ENCODE measurements around the gene GALNS.

The GALNS gene

DNA sequence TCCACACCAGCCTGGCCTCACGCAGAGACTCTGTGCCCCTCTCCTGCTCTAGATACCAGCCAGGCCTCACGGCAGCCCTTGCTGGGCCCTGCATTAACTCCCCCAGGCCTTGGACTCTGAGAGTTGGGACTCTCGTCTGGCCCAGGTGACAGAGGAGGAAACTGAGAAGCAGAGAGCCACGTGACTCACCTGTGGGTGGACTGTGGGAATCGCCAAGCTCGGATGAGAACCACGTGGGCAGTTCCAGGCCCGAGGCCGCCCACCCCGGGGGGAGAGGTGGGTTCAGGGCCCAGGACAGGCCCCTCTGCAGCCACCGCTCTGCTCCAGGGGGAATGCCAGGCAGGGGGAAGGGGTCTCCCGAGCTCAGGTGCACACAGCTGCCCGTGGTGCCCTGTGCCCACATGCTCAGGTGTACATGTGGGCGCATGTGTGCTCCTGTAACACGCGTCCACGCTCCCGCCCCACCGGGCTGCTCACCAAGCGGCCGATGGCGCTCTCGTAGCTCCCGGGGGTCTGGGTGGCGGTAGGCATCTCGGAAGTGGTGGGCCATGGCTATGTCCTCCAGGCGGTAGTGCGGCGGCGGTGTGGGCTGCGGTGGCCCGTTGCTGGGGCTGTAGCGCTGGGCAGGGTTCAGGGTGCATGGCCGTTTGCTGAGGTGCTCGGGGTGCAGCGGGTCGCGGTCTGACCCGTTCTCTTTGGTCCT, 28.0 kb upstream of the GALNS start:
- CTCF ChIA-PET: no interaction called here
- TF ChIP-seq, protein P1, sequence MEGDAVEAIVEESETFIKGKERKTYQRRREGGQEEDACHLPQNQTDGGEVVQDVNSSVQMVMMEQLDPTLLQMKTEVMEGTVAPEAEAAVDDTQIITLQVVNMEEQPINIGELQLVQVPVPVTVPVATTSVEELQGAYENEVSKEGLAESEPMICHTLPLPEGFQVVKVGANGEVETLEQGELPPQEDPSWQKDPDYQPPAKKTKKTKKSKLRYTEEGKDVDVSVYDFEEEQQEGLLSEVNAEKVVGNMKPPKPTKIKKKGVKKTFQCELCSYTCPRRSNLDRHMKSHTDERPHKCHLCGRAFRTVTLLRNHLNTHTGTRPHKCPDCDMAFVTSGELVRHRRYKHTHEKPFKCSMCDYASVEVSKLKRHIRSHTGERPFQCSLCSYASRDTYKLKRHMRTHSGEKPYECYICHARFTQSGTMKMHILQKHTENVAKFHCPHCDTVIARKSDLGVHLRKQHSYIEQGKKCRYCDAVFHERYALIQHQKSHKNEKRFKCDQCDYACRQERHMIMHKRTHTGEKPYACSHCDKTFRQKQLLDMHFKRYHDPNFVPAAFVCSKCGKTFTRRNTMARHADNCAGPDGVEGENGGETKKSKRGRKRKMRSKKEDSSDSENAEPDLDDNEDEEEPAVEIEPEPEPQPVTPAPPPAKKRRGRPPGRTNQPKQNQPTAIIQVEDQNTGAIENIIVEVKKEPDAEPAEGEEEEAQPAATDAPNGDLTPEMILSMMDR (IDR thresholded peaks at IDR 0.05; ENCODE audit: insufficient read depth, low read length, missing control alignments): no peak
- no peak overlapping the region for H3K4me3 ChIP-seq (ENCODE audit: low read depth, low read length)
- POLR2A ChIA-PET: no interaction called here
- no peak for DNase-seq (ENCODE audit: low read depth, low spot score)

DNA sequence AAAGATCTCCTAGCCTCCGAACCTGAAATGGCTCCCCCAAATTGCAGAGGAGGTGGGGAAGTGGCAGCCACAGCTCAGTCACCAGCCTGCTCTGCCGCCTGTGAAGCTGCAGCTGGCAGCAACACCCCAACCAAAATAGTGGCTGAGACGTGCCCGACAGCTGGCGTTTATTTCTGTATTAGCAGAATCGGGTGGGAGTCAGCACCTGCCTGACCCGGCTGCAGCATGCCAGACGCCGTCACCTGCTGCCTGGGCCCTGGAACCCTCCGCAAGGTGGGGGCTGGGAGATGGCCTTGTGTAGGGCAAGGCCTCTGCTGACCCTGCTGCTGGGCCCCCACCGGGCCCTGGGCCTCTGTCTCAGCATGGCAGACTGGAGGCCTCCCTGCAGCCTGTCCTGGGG, 27.2 kb upstream of the GALNS start:
- no peak for DNase-seq (ENCODE audit: low read depth, low spot score)
- ChIA-PET POLR2A (no interaction called here), CTCF (no interaction called here)
- TF ChIP-seq, protein P1 (IDR thresholded peaks at IDR 0.05; ENCODE audit: insufficient read depth, low read length, missing control alignments): no peak
- H3K4me3 ChIP-seq (ENCODE audit: low read depth, low read length): no peak overlapping the region

DNA sequence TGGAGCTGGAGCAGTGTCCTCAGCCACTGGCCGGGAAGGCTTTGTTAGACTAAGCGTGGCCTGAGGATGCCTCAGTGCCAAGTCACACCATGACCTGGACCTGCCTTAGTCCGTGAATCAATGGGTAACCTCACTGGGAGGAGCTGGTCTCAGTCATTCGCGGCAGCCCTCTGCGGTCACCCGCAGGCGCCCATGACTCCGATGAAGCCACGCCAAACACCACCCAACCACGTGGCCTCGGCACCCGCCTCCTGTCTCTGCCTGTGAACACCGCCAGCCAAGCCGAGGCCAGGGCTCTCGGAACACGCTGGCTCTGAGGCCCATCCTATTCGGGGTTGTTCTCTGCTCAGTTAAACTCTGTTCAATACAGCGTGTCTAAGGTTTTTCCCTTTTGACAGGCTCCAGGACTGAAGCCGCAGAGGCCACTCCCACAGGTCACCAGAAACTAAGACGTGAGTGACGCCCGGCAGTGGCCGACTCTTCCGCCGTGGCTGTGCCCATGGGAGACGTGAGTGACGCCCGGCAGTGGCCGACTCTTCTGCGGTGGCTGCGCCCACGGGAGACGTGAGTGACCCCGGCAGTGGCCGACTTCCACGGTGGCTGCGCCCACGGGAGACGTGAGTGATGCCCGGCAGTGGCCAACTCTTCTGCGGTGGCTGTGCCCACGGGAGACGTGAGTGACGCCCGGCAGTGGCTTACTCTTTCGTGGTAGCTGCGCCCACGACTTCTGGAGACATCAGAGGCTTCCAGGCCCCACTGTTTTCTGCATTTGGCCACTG, 26.6 kb upstream of the GALNS start:
- POLR2A ChIA-PET: no interaction called here
- TF ChIP-seq, protein P1 (IDR thresholded peaks at IDR 0.05; ENCODE audit: insufficient read depth, low read length, missing control alignments): no peak
- CTCF ChIA-PET: no interaction called here
- no peak overlapping the region for H3K4me3 ChIP-seq (ENCODE audit: low read depth, low read length)
- DNase-seq (ENCODE audit: low read depth, low spot score): no peak

DNA sequence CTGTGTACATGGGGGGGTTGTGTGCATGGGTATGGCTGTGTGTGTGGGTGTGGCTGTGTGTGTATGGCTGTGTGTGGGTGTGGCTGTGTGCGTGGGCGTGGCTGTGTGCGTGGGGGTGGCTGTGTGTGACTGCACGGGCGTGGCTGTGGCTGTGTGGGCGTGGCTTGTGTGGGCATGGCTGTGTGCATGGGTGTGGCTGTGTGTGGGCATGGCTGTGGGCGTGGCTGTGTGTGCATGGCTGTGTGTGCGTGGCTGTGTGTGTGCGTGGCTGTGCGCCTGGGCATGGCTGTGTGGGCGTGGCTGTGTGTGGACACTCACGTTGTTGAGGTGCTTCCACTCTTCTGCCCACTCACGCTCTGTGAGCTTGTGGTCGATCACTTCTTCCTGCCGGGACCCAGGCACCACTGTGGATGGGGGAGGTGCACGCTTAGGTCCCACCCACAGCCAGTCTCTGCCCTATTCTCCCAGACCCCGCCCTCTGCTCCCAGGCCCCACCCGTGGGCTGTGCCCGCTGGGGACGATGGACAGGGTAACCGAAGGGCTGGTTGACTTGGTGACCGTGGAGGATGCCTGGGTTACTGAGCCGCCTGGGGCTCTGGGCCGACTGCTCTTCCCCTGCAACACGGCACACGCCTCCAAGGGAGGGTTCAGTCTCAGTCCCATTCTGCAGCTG, 25.7 kb upstream of the GALNS start:
- no peak overlapping the region for H3K4me3 ChIP-seq (ENCODE audit: low read depth, low read length)
- no peak for DNase-seq (ENCODE audit: low read depth, low spot score)
- TF ChIP-seq, protein P1 (IDR thresholded peaks at IDR 0.05; ENCODE audit: insufficient read depth, low read length, missing control alignments): no peak
- CTCF ChIA-PET: no interaction called here
- POLR2A ChIA-PET: no interaction called here

DNA sequence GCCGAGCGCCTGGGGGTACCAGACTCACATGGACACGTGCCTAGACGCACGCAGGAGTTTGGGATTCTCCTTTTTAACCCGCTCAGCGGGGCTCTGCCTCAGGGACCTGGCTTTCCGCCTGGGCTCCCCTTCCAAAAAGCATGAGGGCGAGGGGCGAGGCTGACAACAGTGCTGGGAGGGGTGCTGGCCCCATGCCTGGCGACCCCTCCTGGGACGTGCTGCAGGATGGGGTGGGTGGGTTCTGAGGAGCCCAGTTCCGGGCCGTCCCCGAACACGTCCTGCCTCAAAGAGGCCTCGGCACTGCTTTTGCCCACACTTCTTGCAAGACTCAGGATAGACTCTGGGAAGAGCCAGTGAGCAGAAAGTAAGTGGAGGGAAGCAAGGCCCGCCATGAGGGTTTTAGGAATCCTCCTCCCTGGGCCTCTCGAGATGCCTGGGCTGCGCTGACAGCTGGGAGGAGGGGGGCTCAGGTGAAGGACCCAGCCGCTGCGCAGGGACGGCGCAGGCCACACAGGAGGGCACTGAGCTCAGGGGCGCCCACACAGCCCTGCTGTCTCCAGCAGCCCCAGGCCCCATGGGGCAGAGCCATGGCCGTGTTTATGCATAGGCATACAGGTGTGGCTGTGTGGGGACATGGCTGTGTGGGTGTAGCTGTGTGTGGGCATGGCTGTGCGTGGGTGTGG, 25.1 kb upstream of the GALNS start:
- TF ChIP-seq, protein P1 (IDR thresholded peaks at IDR 0.05; ENCODE audit: insufficient read depth, low read length, missing control alignments): no peak
- POLR2A ChIA-PET: no interaction called here
- CTCF ChIA-PET: no interaction called here
- H3K4me3 ChIP-seq (ENCODE audit: low read depth, low read length): no peak overlapping the region
- DNase-seq (ENCODE audit: low read depth, low spot score): no peak
